ENCODE data around the gene HSD17B14. TPM values are rescaled to one million over a fixed set of nuclear protein-coding genes. Genes with fewer than 3 reads are reported as not detected.

Gene HSD17B14
- total RNA-seq, 4 donors from 2014 or later: 1.6 to 6.6 (median 5.4) TPM

- TF ChIP-seq POLR2A (IDR thresholded peaks at IDR 0.05): no peak
- no peak for TF ChIP-seq CTCF (IDR thresholded peaks at IDR 0.05)
- DNase-seq (ENCODE audit: low spot score in 2 of 2): no peak
- 69 to 73% methylated on average over 5 of the region's 5 CpGs for WGBS, 2 donors
- intact Hi-C loops (cut with DNase I; ENCODE audit: low total_unique reads): loop anchor here (10.0 kb wide), 1 partner anchor 140 kb away; the partner anchor contains the start of gene CA11
- H3K4me3 ChIP-seq (ENCODE audit: low read depth, poor library complexity, severe bottlenecking): no peak overlapping the region
Measured at GRCh38 chr19:48784527-48784926, 51.8 kb downstream of the HSD17B14 start.

- whole genome bisulfite sequencing, 2 donors: 58 to 61% methylated on average over 14 of the region's 14 CpGs
- DNase-seq (ENCODE audit: low spot score in 2 of 2): peak in 1 of 2 donors; percentile 40
- H3K4me3 ChIP-seq (ENCODE audit: low read depth, poor library complexity, severe bottlenecking): no peak overlapping the region
- intact Hi-C loops (cut with DNase I; ENCODE audit: low total_unique reads): loop anchor here (10.0 kb wide), 1 partner anchor 136 kb away; the partner anchor contains the start of gene CA11
- TF ChIP-seq POLR2A (IDR thresholded peaks at IDR 0.05) (no peak), CTCF (IDR thresholded peaks at IDR 0.05) (no peak)
Measured at GRCh38 chr19:48780631-48781391, 55.5 kb downstream of the HSD17B14 start.

DNA sequence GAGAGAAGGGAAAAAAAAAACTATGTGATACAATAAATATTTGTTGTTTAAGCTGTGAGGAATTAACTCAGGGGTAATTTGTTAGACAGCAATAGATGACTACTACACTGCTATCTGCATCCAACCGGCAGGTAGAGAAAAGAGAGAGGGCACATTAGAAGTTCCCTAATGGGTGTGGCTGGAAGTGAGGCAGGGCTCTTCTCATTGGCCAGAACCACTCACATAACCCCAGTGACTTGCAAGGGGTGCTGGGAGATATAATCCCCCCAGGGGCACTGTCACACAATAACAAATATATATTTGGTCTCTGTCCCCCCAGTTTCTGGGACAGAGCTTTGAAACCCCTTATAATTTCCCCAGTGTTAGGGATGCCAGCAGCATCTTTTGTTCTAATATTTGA is 56.7 kb downstream of the HSD17B14 start:
- TF ChIP-seq POLR2A (IDR thresholded peaks at IDR 0.05) (no peak), CTCF (IDR thresholded peaks at IDR 0.05) (no peak)
- H3K4me3 ChIP-seq (ENCODE audit: low read depth, poor library complexity, severe bottlenecking): no peak overlapping the region
- intact Hi-C loops (cut with DNase I; ENCODE audit: low total_unique reads): loop anchor here (10.0 kb wide), 1 partner anchor 135 kb away; the partner anchor contains the start of gene CA11
- DNase-seq (ENCODE audit: low spot score in 2 of 2): no peak
- 45 to 59% methylated on average over 1 of the region's 1 CpG for WGBS, 2 donors

- TF ChIP-seq POLR2A (IDR thresholded peaks at IDR 0.05): no peak
- TF ChIP-seq CTCF (IDR thresholded peaks at IDR 0.05): no peak
- no peak for DNase-seq (ENCODE audit: low spot score in 2 of 2)
- H3K4me3 ChIP-seq (ENCODE audit: low read depth, poor library complexity, severe bottlenecking): no peak overlapping the region
- WGBS, 2 donors: 90 to 94% methylated on average over 12 of the region's 12 CpGs
- intact Hi-C loops (cut with DNase I; ENCODE audit: low total_unique reads): no loop called here
Measured at GRCh38 chr19:48777720-48778119, 58.6 kb downstream of the HSD17B14 start.

DNA sequence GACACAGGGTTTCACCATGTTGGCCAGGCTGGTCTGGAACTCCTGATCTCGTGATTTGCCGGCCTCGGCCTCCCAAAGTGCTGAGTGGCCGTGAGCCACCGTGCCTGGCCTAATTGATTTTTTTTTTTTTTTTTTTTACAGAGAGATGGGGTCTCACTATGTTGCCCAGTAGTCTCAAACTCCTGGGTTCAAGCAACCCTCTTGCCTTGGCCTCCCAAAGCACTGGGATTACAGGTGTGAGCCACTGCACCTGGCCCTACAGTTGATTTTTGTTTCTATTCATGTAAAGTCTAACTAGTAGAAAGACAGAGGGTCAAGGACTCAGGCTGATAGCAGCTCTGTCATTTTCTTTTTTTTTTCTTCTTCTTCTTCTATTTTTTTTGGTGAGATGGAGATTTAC is 59.2 kb downstream of the HSD17B14 start:
- intact Hi-C loops (cut with DNase I; ENCODE audit: low total_unique reads): no loop called here
- 95% methylated on average over 5 of the region's 5 CpGs for WGBS, 2 donors
- no peak for DNase-seq (ENCODE audit: low spot score in 2 of 2)
- TF ChIP-seq POLR2A (IDR thresholded peaks at IDR 0.05): no peak
- no peak for TF ChIP-seq CTCF (IDR thresholded peaks at IDR 0.05)
- no peak overlapping the region for H3K4me3 ChIP-seq (ENCODE audit: low read depth, poor library complexity, severe bottlenecking)
